GM13977 (cell line): ENCODE results near the gene SLC44A4.
"Not testable (repeated sequence)": the region's sequence is repeated elsewhere in the genome, so short reads cannot be mapped to it uniquely, and the experiment has no call there.

Experiments
- DNase-seq: peaks from one replicate; pipeline ENCODE4 v3.0.0; 2012; ENCODE audit warnings: low spot score
- CTCF ChIP-seq: IDR thresholded peaks from 2 replicates; pipeline ENCODE4 v1.5.1; 2012; ENCODE audit warnings: mild to moderate bottlenecking, control low read depth; ENCODE audit not compliant: insufficient read depth; ENCODE audit errors: extremely low read depth, missing control alignments
- in situ Hi-C: fragments of 300-500 bp; cut with MboI; formaldehyde crosslinking; loops from one replicate; pipeline ENCODE4 v1.12.0; 2022; ENCODE audit warnings: low sequenced_read_pairs, low pct_unique_long_range_greater_than_20kb, mixed read lengths, inconsistent platforms; ENCODE audit not compliant: unreplicated experiment

SLC44A4 gene

DNA sequence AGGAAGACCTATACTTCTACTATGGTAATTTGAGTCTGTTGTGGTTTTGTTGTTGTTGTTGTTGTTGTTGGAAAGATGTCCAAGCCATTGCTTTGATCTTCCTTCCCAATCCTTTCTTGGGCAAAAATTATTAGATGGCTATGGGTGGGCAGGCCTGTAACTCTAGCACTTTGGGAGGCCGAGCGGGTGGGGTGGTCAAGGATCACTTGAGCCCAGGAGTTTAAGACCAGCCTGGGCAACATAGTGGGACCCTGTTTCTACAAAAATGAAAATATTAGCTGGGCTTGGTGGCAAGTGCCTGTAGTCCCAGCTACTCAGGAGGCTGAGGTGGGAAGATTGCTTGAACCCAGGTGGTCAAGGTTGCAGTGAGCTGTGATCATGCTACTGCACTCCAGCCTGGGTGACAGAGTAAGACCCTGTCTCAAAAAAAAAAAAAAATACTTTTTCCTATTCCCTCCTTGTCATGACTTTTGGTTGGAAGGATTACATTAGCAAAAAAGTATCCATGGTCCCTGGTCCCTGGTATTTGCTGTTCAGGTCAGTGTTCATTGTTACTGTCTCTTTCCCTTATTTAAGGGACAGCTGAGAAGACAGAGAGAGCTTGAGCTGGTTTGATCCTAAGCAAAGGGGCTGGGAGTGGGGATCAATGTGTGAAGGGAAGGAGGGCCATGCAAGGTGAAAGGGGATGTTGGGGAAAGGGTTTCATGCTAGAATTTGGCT is 27.9 kb downstream of the SLC44A4 start:
- in situ Hi-C loops: no loop called here
- DNase-seq: no peak
- TF ChIP-seq CTCF: no peak

- no peak for TF ChIP-seq CTCF
- in situ Hi-C loops: no loop called here
- DNase-seq: no peak
Measured at GRCh38 chr6:31847276-31847978, 31.4 kb downstream of the SLC44A4 start.

- in situ Hi-C loops: no loop called here
- no peak for TF ChIP-seq CTCF
- no peak for DNase-seq
Measured at GRCh38 chr6:31844507-31844906, 34.3 kb downstream of the SLC44A4 start.

DNA sequence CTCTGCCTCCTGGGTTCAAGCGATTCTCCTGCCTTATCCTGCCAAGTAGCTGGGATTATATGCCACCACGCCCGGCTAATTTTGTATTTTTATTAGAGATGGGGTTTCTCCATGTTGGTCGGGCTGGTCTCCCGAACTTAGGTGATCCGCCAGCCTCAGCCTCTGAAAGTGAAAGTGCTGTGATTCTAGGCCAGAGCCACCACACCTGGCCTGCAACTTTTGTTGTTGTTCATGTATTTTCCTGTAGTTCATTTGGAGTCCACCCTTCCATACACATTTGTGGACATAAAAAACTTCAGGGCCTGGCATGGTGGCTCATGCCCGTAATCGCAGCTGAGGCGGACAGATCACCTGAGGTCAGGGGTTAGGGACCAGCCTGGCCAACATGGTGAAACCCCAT is 36.7 kb downstream of the SLC44A4 start:
- in situ Hi-C loops: no loop called here
- no peak for TF ChIP-seq CTCF
- DNase-seq: no peak

DNA sequence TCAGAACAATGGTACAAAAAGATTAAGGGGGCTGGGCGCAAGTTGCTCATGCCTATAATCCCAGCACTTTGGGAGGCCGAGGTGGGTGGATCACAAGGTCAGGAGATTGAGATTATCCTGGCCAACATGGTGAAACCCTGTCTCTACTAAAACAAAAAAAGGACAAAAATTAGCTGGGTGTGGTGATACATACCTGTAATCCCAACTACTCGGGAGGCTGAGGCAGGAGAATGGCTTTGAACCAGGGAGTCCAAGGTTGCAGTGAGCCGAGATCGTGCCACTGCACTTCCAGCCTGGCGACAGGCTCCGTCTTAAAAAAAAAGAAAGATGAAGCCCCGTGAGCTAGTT is 39.0 kb downstream of the SLC44A4 start:
- DNase-seq, in situ Hi-C loops: not testable (repeated sequence)

DNA sequence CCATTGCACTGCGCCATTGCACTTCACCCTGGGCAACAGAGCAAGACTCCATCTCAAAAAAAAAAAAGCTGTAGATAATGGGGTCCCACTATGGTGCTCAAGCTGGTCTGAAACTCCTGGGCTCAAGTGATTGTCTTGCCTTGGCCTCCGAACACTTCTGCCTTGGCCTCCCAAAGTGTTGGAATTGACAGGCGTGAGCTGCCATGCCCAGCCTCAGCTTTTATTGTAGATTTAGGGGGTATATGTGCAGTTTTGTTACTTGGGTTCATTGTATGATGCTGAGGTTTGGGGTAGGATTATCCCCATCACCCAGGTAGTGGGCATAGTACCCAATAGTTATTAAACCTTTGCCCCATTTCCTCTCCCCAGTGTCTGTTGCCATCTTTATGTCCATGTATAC is 39.8 kb downstream of the SLC44A4 start:
- TF ChIP-seq CTCF: no peak
- no peak for DNase-seq
- in situ Hi-C loops: no loop called here

- in situ Hi-C loops, DNase-seq: not testable (repeated sequence)
Measured at GRCh38 chr6:31838114-31838553, 40.7 kb downstream of the SLC44A4 start.
